NOMO-1 treated with dmso at 0.1 percent for 144 hours (cell line): ENCODE data around the gene PROKR1.

Source experiments
- DNase-seq: peaks from one replicate; lab custom pipeline; 2025; ENCODE audit not compliant: unreplicated experiment; lab: John Stamatoyannopoulos, UW

PROKR1 gene

GRCh38 chr2:68695971-68696370 lies 52.6 kb downstream of the PROKR1 start:
- DNase-seq: no peak

GRCh38 chr2:68696554-68696953 lies 53.2 kb downstream of the PROKR1 start:
- no peak for DNase-seq

GRCh38 chr2:68698567-68699377 lies 55.4 kb downstream of the PROKR1 start:
- no peak for DNase-seq

GRCh38 chr2:68700560-68700959 lies 57.2 kb downstream of the PROKR1 start:
- no peak for DNase-seq

- no peak for DNase-seq
Observed at GRCh38 chr2:68706637-68707036, 63.3 kb downstream of the PROKR1 start.
